ENCODE results near the gene NFYA. TPM values are rescaled to one million over a fixed set of nuclear protein-coding genes. Genes with fewer than 3 reads are reported as not detected.

Gene NFYA
- total and polyA plus RNA-seq, 2 of the 13 experiments (the other 11 are each of a cell fraction or from before 2014, with no cell fraction given), result 16.0 to 22.9 TPM

DNA sequence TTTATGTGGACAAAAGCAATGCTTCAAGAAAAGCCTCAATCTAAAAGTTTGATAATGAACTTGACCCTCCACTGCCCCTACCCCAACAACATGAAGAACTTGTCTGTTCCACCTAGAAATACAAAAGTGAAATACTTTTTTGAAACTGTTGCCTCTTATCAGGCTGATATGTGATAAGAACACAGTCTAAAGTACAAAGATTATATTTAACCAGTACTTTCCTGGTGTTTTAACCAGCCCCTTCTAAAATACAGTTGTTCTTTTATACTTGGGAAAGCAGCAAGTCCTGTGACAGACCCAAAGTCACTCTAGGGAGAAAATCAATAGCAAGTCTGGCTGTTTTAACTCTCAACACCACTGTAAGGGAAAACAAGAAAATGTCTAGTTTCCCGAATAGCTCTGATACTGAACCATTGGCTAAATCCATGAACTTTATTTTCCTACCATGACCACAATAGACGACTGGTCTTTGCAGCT is 7.2 kb upstream of the NFYA start (continued):
- TF ChIP-seq, protein P1, sequence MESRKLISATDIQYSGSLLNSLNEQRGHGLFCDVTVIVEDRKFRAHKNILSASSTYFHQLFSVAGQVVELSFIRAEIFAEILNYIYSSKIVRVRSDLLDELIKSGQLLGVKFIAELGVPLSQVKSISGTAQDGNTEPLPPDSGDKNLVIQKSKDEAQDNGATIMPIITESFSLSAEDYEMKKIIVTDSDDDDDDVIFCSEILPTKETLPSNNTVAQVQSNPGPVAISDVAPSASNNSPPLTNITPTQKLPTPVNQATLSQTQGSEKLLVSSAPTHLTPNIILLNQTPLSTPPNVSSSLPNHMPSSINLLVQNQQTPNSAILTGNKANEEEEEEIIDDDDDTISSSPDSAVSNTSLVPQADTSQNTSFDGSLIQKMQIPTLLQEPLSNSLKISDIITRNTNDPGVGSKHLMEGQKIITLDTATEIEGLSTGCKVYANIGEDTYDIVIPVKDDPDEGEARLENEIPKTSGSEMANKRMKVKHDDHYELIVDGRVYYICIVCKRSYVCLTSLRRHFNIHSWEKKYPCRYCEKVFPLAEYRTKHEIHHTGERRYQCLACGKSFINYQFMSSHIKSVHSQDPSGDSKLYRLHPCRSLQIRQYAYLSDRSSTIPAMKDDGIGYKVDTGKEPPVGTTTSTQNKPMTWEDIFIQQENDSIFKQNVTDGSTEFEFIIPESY (CRISPR knock-in tag; IDR thresholded peaks at IDR 0.05), result no peak
- TF ChIP-seq ZNF331 (CRISPR knock-in tag; IDR thresholded peaks at IDR 0.05) (peak; percentile 27; the same call in 1 of the 2 replicates), ZNF350 (CRISPR knock-in tag; IDR thresholded peaks at IDR 0.05; ENCODE audit: borderline replicate concordance, low read depth) (no peak), ZKSCAN8 (CRISPR knock-in tag; IDR thresholded peaks at IDR 0.05; ENCODE audit: borderline replicate concordance) (peak; percentile 67; the same call in 1 of the 2 replicates), HMG20B (CRISPR knock-in tag; conservative IDR thresholded peaks at IDR 0.05) (peak; percentile 57; the same call in 1 of the 2 replicates), TBL1XR1 (IDR thresholded peaks at IDR 0.05; ENCODE audit: borderline replicate concordance, low read length, partially characterized antibody) (peak; percentile 96), ZNF773 (CRISPR knock-in tag; IDR thresholded peaks at IDR 0.05; ENCODE audit: borderline replicate concordance) (no peak), MTA1 (CRISPR knock-in tag; IDR thresholded peaks at IDR 0.05; ENCODE audit: borderline replicate concordance) (no peak), KDM4B (CRISPR knock-in tag; IDR thresholded peaks at IDR 0.05) (no peak), CBX1 (IDR thresholded peaks at IDR 0.05; ENCODE audit: low read depth) (no peak), DPF2 (CRISPR knock-in tag; IDR thresholded peaks at IDR 0.05; ENCODE audit: borderline replicate concordance, low read depth) (peak; percentile 55; the same call in 1 of the 2 replicates), HCFC1 (IDR thresholded peaks at IDR 0.05; ENCODE audit: low read depth, low read length) (no peak), ZNF180 (CRISPR knock-in tag; IDR thresholded peaks at IDR 0.05; ENCODE audit: borderline replicate concordance, low read depth) (no peak), ATF7 (IDR thresholded peaks at IDR 0.05) (no peak), ATF7 (CRISPR knock-in tag; IDR thresholded peaks at IDR 0.05) (no peak), ZNF431 (CRISPR knock-in tag; IDR thresholded peaks at IDR 0.05; ENCODE audit: borderline replicate concordance, low read depth) (no peak), ZNF720 (CRISPR knock-in tag; IDR thresholded peaks at IDR 0.05) (no peak), NR3C1 (CRISPR knock-in tag; IDR thresholded peaks at IDR 0.05) (no peak), ZMYM4 (CRISPR knock-in tag; IDR thresholded peaks at IDR 0.05) (peak; percentile 61; the same call in 1 of the 2 replicates), ZNF430 (CRISPR knock-in tag; IDR thresholded peaks at IDR 0.05) (no peak)
- TF ChIP-seq, protein P2, sequence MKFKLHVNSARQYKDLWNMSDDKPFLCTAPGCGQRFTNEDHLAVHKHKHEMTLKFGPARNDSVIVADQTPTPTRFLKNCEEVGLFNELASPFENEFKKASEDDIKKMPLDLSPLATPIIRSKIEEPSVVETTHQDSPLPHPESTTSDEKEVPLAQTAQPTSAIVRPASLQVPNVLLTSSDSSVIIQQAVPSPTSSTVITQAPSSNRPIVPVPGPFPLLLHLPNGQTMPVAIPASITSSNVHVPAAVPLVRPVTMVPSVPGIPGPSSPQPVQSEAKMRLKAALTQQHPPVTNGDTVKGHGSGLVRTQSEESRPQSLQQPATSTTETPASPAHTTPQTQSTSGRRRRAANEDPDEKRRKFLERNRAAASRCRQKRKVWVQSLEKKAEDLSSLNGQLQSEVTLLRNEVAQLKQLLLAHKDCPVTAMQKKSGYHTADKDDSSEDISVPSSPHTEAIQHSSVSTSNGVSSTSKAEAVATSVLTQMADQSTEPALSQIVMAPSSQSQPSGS (CRISPR knock-in tag; IDR thresholded peaks at IDR 0.05), result peak; percentile 93
- TF ChIP-seq, protein P3, sequence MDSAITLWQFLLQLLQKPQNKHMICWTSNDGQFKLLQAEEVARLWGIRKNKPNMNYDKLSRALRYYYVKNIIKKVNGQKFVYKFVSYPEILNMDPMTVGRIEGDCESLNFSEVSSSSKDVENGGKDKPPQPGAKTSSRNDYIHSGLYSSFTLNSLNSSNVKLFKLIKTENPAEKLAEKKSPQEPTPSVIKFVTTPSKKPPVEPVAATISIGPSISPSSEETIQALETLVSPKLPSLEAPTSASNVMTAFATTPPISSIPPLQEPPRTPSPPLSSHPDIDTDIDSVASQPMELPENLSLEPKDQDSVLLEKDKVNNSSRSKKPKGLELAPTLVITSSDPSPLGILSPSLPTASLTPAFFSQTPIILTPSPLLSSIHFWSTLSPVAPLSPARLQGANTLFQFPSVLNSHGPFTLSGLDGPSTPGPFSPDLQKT (CRISPR knock-in tag; IDR thresholded peaks at IDR 0.05; ENCODE audit: borderline replicate concordance), result no peak
- TF ChIP-seq, protein P4, sequence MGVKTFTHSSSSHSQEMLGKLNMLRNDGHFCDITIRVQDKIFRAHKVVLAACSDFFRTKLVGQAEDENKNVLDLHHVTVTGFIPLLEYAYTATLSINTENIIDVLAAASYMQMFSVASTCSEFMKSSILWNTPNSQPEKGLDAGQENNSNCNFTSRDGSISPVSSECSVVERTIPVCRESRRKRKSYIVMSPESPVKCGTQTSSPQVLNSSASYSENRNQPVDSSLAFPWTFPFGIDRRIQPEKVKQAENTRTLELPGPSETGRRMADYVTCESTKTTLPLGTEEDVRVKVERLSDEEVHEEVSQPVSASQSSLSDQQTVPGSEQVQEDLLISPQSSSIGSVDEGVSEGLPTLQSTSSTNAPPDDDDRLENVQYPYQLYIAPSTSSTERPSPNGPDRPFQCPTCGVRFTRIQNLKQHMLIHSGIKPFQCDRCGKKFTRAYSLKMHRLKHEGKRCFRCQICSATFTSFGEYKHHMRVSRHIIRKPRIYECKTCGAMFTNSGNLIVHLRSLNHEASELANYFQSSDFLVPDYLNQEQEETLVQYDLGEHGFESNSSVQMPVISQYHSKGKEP (CRISPR knock-in tag; IDR thresholded peaks at IDR 0.05), result no peak
- TF ChIP-seq, protein P5, sequence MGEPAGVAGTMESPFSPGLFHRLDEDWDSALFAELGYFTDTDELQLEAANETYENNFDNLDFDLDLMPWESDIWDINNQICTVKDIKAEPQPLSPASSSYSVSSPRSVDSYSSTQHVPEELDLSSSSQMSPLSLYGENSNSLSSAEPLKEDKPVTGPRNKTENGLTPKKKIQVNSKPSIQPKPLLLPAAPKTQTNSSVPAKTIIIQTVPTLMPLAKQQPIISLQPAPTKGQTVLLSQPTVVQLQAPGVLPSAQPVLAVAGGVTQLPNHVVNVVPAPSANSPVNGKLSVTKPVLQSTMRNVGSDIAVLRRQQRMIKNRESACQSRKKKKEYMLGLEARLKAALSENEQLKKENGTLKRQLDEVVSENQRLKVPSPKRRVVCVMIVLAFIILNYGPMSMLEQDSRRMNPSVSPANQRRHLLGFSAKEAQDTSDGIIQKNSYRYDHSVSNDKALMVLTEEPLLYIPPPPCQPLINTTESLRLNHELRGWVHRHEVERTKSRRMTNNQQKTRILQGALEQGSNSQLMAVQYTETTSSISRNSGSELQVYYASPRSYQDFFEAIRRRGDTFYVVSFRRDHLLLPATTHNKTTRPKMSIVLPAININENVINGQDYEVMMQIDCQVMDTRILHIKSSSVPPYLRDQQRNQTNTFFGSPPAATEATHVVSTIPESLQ (CRISPR knock-in tag; conservative IDR thresholded peaks at IDR 0.05), result 0 out of 2 replicates have a peak, but pooled peaks have one; percentile 39
